OCI-LY1 (cell line): ENCODE data around the gene RNU6-7.
A peak's percentile ranks its signal among the peaks of the same experiment; 100 is the strongest.

ENCODE experiments used
- H2AFZ ChIP-seq: fragments of 200-600 bp; sonication (generic), shearing (Covaris generic); 2 replicates; pipeline ENCODE4 v1.6.0; 2014; ENCODE audit warnings: antibody characterized with exemption, mild to moderate bottlenecking, low read length
- H3F3A ChIP-seq: fragments of 200-600 bp; sonication (generic), shearing (Covaris generic); 2 replicates; pipeline ENCODE4 v1.6.0; 2014; ENCODE audit warnings: mild to moderate bottlenecking, antibody characterized with exemption, low read length, moderate library complexity; ENCODE audit not compliant: insufficient read depth
- H3K27ac ChIP-seq: fragments of 200-600 bp; sonication (generic); 2 replicates; pipeline ENCODE4 v1.5.1; 2014; ENCODE audit warnings: low read length, mixed run types, mild to moderate bottlenecking, low read depth; ENCODE audit not compliant: poor library complexity, severe bottlenecking
- H3K27me3 ChIP-seq: fragments of 200-600 bp; sonication (generic); 2 replicates; pipeline ENCODE4 v1.6.0; 2014; ENCODE audit warnings: antibody characterized with exemption, mild to moderate bottlenecking, low read length, moderate library complexity; ENCODE audit not compliant: insufficient read depth
- H3K36me3 ChIP-seq: fragments of 200-600 bp; sonication (generic); 2 replicates; pipeline ENCODE4 v1.6.1; 2014; ENCODE audit warnings: mild to moderate bottlenecking, antibody characterized with exemption, low read length, moderate library complexity, mixed read lengths; ENCODE audit not compliant: insufficient read depth
- H3K4me1 ChIP-seq: fragments of 200-600 bp; sonication (generic); 2 replicates; pipeline ENCODE4 v1.5.1; 2014; ENCODE audit warnings: mild to moderate bottlenecking, low read length, moderate library complexity; ENCODE audit not compliant: insufficient read depth, severe bottlenecking
- H3K4me2 ChIP-seq: fragments of 200-600 bp; sonication (generic), shearing (Covaris generic); 2 replicates; pipeline ENCODE4 v1.6.1; 2014; ENCODE audit warnings: low read length
- H3K4me3 ChIP-seq: fragments of 200-600 bp; sonication (generic); 2 replicates; pipeline ENCODE4 v1.5.1; 2014; ENCODE audit warnings: low read length, low read depth, mild to moderate bottlenecking, mixed read lengths; ENCODE audit not compliant: poor library complexity, severe bottlenecking
- H3K79me2 ChIP-seq: fragments of 200-600 bp; shearing (Covaris generic); 2 replicates; pipeline ENCODE4 v1.6.1; 2016; ENCODE audit warnings: mixed run types, low read length, mixed read lengths; ENCODE audit not compliant: insufficient read depth
- H3K9ac ChIP-seq: fragments of 200-600 bp; sonication (generic), shearing (Covaris generic); 2 replicates; pipeline ENCODE4 v1.6.1; 2014; ENCODE audit warnings: mild to moderate bottlenecking, low read length, mixed read lengths
- H3K9me2 ChIP-seq: fragments of 200-600 bp; sonication (generic), shearing (Covaris generic); 2 replicates; pipeline ENCODE4 v1.6.1; 2014; ENCODE audit warnings: low read depth, mild to moderate bottlenecking, low read length, mixed read lengths
- H3K9me3 ChIP-seq: fragments of 200-600 bp; shearing (Covaris generic); 2 replicates; pipeline ENCODE4 v1.6.1; 2014; ENCODE audit warnings: low read length, mixed read lengths
- H4K20me1 ChIP-seq: fragments of 200-600 bp; sonication (generic), shearing (Covaris generic); 2 replicates; pipeline ENCODE4 v1.6.0; 2016; ENCODE audit warnings: mild to moderate bottlenecking, low read length; ENCODE audit not compliant: insufficient read depth
- EZH2 ChIP-seq: fragments of 200-600 bp; sonication (generic), shearing (Covaris generic); IDR thresholded peaks from 2 replicates; pipeline ENCODE4 v1.8.0; 2017; ENCODE audit warnings: borderline replicate concordance, mixed run types, mild to moderate bottlenecking, antibody characterized with exemption, low read length, moderate library complexity, mixed read lengths
- TF ChIP-seq, protein P1 (sequence below): fragments of 200-600 bp; sonication (generic), shearing (Covaris generic); IDR thresholded peaks from 2 replicates; pipeline ENCODE4 v1.5.1; 2017; ENCODE audit warnings: mild to moderate bottlenecking, antibody characterized with exemption, low read length, moderate library complexity, mixed read lengths

RNU6-7 gene

DNA sequence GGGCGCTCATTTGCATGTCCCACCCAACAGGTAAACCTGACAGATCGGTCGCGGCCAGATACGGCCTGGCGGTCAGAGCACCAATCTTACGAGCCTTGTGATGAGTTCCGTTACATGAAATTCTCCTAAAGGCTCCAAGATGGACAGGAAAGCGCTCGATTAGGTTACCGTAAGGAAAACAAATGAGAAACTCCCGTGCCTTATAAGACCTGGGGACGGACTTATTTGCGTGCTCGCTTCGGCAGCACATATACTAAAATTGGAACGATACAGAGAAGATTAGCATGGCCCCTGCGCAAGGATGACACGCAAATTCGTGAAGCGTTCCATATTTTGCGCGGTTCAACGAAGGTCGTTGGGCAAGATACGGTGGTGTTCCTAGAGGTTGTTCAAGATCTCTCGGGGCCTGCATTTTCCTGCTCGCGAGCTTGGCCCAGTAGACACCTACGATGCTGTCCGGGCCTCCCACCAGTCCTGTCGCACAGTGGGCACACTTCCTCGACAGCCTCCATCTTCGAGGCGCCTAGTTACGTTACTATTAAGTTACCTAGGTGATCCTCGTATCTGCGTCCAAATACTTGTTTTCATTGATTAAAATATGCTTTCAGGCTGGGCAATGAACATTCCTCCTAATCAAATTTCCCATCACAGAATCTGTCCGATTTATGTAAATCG lies at the start of gene RNU6-7:
Gene RNU6-7 (plus strand): TSS at position 230 of the 675 bp plus-strand sequence.
- Histone ChIP-seq H3K9me2 (no peaks in the 10 kb centered on the region), H3K79me2 (no peaks in the 10 kb centered on the region), H3K27me3 (no peaks in the 10 kb centered on the region), H3K4me3 (peak within 1 kb of the TSS; percentile 92), H3K4me1 (peaks cover 32% of the 10 kb centered on the region), H3F3A (0 out of 2 replicates have a peak, but pooled peaks cover 4% of the 10 kb centered on the region), H3K27ac (peak within 1 kb of the TSS; percentile 25), H4K20me1 (no peaks in the 10 kb centered on the region), H3K9me3 (no peaks in the 10 kb centered on the region), H3K36me3 (no peaks in the 10 kb centered on the region), H3K9ac (peak within 1 kb of the TSS; percentile 62), H3K4me2 (peak within 1 kb of the TSS; percentile 95), H2AFZ (peak within 1 kb of the TSS; percentile 30; the same call in 1 of the 2 replicates)
- TF ChIP-seq EZH2: no peak
- TF ChIP-seq, protein P1, sequence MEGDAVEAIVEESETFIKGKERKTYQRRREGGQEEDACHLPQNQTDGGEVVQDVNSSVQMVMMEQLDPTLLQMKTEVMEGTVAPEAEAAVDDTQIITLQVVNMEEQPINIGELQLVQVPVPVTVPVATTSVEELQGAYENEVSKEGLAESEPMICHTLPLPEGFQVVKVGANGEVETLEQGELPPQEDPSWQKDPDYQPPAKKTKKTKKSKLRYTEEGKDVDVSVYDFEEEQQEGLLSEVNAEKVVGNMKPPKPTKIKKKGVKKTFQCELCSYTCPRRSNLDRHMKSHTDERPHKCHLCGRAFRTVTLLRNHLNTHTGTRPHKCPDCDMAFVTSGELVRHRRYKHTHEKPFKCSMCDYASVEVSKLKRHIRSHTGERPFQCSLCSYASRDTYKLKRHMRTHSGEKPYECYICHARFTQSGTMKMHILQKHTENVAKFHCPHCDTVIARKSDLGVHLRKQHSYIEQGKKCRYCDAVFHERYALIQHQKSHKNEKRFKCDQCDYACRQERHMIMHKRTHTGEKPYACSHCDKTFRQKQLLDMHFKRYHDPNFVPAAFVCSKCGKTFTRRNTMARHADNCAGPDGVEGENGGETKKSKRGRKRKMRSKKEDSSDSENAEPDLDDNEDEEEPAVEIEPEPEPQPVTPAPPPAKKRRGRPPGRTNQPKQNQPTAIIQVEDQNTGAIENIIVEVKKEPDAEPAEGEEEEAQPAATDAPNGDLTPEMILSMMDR: no peak

DNA sequence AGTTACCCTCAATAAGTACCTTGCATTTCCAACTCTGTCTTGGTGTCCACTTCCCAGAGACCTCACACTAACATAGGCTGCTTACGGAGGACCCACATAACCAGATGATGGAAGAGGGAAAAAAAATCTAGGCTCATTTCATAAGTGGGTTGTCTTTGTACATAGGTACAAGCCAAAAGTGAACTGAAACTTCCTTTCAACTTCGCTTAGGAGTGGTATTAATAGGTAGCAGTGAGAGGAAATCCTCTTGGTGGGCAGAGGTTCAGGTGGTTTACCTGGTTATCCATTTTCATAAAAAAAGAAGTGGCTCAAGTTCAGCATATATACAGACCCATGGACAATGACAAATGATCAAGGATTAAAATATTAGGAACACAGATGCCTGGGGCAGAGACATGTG lies 35.8 kb upstream of the RNU6-7 start:
- H3K9me2 ChIP-seq: no peaks in the 10 kb centered on the region
- no peaks in the 10 kb centered on the region for H3F3A ChIP-seq
- no peaks in the 10 kb centered on the region for H4K20me1 ChIP-seq
- H3K36me3 ChIP-seq: no peaks in the 10 kb centered on the region
- H3K9ac ChIP-seq: no peak overlapping the region
- H3K79me2 ChIP-seq: no peaks in the 10 kb centered on the region
- no peaks in the 10 kb centered on the region for H3K27me3 ChIP-seq
- no peak overlapping the region for H3K4me2 ChIP-seq
- no peaks in the 10 kb centered on the region for H3K4me1 ChIP-seq
- H2AFZ ChIP-seq: no peak overlapping the region
- H3K9me3 ChIP-seq: no peaks in the 10 kb centered on the region
- no peak for TF ChIP-seq EZH2
- TF ChIP-seq, protein P1: no peak
- no peak overlapping the region for H3K4me3 ChIP-seq
- H3K27ac ChIP-seq: no peak overlapping the region

DNA sequence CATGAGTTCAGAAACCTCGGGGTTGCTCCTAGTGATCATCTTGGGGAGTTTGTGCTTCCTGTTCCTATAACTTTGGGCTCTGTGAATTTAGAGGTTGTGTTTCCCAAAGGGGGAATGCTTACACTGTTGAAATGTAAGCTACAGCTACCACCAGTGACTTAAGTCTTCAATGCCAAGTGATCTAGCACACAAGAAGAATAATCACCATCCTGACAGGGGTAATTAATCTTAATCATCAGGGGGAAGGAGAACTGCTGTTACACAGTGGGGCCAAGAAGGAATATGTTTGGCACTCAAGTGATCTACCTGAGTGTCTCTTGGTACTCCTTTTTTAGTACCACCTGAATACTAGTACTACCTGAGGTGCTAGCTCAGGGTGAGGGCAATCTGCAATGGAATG lies 34.9 kb upstream of the RNU6-7 start:
- Histone ChIP-seq H3K4me3 (no peak overlapping the region), H4K20me1 (no peaks in the 10 kb centered on the region), H3F3A (no peaks in the 10 kb centered on the region), H3K79me2 (no peaks in the 10 kb centered on the region), H3K9me3 (no peaks in the 10 kb centered on the region), H3K4me1 (no peaks in the 10 kb centered on the region), H3K27ac (no peak overlapping the region), H3K36me3 (no peaks in the 10 kb centered on the region), H3K9ac (no peak overlapping the region), H3K4me2 (no peak overlapping the region), H2AFZ (no peak overlapping the region), H3K27me3 (no peaks in the 10 kb centered on the region), H3K9me2 (no peaks in the 10 kb centered on the region)
- no peak for TF ChIP-seq EZH2
- TF ChIP-seq, protein P1: no peak
